NCI-H1436 (cell line): ENCODE measurements around the gene CXCR5.

Experiments
- DNase-seq: peaks from one replicate; lab custom pipeline; 2025; lab: John Stamatoyannopoulos, UW

Gene CXCR5

DNA sequence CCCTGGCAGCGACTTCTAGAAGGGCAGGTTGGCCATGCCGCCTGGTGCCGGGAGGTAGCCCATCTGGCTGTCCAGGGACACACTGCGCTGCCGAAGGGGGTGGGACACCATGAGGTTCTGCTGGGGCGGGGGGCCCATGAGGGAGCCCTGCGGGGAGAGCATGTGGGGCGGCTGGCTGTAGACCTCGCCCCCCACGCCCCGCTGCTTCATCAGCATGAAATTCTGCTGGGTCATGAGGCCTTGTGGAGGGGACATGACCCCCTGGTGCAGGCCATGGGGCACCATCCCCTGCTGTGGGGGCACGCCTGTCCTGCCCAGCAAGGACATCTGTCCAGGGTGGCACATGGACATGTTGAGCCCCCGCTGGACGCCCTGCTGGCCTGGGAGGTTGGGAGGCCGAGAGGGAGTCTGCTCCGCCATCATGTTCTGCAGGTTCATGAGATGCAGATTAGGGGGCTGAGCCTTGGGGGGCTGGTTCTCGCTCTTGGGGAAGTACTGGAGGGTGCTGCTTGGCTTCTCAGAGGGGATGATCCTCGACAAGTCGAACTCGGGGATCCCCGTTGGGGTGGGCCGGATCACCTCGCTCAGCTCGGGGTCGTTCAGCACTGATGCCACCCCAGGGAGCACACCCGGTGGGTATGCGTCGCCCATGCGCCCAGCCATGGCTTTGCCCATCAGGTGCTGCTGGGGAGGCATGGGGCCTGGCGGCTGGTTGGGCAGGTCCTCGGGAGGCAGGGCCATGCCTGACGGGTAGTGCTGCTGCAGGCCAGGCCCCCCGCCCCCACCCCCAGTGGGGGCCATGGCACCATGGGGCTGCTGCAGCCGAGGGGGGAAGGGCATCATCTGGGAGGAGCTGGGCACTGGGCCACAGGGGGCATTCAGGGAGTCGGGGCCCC is 15.0 kb downstream of the CXCR5 start:
- no peak for DNase-seq

DNA sequence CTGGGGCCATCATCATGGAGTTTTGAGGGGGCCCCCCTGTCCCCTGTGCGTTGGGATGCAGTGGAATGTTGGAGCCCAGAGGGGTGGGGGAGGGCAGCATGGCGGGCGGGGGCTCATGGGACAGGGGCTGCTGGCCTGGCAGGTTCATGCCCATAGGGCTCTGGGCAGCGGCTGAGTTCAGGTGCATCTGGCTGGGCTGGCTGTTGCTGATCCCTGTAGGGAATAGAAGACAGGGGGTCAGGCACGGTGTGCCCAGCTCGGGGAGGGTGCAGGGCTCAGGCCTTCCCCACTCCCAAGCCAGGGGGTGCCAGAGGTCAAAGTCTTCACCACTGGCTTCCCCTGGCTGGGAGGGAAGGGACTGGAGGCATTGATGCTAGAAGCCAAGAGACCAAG is 15.6 kb downstream of the CXCR5 start:
- DNase-seq: no peak

DNA sequence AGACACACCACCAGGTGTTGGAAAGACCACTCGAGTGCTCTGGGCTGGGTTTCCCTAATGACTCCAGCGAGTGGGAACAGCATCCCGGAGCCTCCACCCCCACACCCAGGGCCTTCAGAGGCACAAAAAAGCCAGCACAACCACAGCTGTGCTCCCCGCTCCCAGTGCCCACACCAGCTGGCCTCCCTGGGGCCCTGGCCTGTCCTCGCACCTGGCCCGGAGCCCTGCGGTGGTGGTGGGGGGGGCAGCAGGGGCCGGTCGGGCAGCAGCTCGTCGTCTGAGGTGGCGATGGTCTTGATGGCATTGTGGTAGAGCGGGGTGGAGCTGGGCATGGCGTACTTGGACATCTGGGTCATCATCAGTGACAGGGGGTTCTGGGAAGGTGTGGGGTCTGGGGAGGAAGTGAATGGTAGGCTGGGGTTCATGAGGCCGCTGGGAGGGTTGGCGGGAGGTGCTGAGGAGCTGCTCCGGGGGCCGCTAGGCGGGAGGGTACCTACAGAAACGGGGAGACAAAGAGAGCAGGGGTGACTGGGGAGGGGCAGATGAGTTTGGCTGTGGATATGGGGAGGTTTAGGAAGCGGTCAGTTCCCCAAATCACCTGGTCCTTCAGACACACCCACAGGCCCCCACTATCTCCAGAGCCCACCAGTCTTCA is 16.1 kb downstream of the CXCR5 start:
- no peak for DNase-seq

DNA sequence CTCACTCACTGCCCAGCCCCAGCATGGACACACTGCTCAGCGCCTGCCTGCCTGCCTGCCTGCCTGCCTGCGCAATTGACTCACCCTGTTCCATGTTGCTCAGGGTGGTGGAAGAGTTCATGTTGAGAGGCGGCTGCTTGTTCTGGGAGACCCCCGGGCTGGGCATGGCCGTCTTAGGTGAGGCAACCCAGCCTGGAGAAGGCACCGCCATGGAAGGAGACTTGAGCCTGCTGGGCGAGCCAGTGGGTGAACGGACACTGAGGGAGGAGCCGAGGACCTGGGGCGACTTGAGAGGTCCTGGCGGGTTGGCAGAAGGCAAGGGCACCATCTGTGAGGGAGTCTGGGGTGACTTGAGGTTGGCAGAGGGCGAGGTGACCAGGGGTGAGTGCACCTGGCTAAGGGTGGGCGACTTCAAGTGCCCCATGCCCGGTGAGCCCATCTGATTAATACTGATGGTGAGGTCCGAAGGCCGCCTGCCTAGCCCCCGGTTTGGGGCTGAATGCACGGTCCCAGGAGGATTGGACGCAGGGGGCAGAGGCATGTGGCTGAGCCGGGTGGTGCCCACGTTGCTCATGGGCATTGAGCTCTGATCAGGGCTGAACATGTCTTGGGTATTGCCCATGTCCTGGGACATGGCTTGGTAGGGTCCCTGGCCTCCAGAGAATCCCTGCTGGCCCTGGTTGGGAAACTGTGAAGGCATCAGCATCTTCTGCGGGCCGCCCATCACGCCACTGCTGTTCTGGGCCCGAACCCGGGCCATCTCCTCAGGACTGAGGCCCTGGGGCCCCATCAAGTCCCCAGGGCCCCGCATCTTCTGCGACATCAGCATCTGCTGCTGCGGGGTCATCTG is 17.1 kb downstream of the CXCR5 start:
- DNase-seq: no peak

DNA sequence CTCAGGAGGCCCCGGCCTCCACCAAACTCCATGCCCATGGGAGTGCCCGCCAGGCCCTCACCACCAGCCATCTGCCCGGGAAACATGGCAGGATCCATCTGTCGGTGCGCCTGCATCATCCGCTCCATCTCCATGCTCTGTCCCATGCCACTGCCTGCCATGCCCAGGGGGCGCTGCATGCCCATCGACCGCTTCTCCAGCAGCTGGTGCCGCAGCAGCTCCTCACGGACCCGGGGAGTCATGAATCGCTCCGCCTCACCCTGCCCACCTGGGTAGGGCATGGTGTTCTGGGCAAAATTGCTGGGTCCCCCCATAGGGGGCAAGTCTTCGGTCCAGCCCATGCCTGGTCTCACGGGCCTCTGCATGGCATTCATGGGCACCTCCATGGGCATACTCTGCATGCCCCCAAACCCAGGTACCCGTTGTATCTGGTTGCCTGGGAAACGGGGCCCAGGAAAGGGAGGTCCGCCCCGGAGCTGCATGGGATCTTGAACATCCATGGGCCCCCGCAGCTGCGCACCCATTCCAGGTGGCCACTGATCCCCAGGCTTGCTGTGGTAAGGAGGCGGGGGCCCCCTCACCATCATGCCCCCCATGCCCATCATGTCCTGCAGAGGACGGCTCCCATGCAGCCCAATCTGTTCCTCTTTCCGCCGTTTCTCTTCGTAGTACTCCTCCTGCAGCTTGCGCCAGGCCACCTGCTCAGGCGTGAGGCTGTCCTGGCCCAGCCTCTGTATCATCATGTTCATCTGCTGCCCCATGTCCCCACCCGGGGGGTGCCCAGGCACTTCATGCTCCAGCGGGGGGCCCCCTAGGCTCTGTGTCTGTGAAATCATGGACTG is 18.0 kb downstream of the CXCR5 start:
- no peak for DNase-seq

DNA sequence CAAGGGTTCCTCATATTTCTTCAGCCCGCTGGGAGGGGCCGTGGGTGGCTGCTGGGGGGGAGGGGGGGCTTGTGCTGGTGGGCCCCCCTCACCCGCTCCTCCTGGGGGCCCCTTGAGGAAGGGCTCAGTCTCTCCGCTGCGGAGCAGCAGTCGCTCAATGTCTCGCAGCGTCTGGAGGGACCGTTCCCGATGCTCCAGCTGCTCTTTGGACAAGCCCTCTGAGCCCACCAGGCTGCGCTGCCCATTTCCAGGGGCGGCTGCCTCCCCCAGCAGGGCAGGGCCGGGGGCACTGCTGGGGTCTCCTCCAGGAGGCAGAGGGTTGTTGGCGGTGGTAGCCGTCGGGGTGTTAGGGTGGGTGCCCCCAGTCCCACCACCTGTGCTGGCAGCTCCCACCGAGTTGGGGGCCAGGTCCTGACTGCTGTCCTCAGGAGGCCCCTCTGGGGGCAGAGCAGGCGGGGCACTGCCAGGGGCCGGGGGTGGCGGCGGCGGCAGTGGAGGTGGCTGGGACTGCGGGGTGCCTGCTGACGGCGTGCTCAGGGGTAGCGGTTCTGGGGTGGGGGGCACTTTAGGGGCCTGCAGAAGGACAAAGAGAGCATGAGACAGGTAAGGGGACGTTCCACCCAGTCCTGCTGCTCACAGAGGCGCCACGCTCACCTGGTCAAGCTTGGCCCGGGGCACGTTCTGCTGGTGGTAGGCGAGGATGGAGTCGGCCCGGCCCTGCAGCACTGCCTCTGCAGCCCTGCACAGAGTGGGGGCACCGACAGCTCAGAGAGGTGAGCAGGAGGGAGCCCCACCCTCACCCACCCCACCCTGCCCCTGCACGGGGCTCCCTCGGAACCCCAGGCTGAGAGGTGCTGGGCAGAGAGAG is 18.9 kb downstream of the CXCR5 start:
- no peak for DNase-seq

DNA sequence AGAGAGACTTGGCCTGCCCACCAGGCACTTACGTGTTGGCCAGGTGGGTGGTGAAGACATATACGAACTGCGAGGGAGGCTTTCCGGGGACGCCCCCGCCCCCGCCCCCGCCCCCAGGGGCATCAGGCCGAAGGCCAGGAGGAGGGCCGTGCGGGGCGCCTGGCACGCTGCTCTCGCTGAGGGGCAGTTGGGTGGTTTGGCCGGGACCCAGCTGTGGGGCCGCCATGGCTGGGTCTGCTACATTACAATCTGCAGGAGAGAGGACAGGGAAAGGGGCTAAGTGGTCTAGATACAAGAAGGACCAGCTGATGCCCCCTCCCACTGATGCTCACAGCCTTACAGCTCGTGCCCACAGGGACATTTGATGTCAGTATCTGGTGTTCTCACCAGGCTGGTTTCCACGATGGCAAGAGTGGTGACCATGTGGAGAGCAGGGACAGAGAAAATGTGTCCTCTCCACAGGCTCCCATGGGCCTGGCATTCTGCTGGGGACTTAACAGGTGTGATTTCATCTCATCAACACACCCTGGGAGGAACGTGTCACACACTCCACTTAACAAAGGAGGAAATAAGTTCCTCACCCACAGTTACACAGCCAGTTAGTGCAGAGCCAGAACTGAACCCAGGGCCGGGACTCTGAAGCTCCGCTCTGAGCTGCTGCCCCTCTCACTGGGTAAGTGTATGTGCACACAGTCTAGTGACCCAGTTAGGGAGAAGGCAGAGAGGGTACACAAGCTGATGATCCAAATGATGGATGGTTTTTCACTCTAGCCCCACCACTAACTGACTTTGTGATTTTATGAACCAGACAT is 19.7 kb downstream of the CXCR5 start:
- DNase-seq: no peak

DNA sequence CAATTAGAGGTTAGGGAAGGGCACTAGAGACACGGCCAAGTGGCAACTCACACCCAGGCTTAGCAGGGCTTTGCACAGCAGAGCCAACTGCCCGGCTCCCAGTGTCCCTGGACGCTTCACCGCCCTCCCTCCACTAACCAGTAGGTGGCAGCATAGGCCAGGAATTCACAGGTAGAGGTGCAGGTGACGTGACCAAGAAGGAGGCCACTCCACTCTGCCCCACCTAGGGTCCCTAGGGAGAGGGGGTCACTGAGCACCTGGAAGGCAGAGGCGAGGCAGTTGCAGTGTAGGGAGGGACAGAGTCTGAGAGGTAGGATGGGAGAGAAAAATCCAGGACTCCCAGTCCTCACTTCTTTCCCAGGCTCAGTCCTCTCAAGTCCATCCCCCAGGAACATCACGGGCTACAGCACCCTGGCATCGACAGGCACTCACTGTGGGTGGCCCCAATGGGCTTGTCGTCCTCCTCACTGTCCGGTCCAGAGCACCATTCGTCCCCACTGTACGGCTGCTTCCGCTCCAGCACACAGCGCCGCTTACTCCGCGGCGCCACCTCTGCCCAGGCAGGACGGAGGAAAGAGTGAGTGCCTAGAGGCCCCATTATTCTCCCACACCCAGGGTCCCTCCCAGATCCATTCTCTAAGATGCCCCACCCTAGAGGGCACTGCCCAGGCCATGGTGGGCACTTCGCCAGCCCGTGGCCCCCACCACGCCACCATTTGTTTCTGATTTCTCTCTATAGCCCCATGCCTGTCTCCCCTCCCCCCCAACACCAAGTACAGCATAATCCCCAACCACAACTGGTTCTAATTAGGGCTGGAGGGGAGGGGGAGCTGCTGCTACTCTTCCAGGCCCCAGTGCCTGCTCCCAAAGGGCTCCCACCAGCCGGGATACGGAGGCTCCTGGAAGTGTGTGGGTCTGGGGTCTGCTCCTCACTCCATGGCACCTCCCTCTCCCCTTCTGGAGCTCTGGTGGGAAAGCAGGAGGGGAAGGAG is 23.7 kb downstream of the CXCR5 start:
- DNase-seq: peak; percentile 88

DNA sequence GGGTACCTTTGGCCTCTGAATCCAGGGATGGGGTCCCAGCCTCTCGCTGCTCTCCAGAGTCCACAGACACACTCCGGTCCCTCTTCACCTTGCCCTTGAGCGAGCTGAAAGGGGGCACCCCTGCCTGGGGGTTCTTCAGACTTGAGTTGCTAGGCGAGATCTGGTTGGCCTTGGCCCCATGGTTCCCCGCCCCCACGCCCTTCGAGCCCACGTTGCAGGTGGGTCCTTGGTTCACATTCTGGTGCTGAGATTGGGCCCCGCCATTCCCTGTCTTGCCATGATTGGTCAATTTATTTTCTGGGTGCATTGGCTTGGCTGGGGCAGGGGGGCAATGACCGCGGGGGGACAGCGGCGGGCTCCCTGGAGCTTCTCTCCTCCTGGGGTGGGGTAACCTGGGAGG is 24.6 kb downstream of the CXCR5 start:
- no peak for DNase-seq

DNA sequence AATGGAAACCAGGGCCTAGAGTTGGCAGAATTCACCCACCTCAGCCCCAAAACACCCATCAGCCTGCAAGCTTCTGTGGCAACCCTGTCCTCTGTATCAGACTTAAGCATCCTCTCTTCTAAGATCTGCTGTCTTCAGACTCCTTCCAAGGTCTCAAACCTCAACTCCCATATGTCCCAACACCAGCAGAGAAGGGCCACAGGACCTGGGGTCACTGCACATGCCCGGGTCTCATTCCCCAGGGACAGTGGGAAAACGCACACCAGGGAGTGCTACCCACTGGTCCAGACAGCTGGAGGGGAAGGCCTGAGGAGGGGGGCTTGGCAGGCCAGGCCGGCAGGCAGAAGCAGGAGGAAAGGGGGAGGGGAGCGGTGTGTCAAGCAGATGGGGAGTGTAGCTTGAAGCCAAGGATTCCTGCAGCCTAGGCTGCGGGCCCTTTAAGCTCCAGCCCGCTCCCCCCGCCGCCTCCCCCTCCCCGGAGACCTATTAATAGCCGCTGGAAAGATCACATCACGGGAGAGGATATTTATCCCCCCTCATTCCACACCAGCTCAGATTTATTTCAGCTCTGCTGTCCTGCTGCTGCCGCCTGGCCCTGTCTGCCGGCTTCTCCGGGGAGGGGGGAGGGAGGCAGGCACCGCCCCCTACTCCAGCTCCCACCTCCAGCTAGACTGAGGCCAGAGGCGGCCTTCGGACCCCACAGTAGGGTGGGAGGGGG is 25.4 kb downstream of the CXCR5 start:
- peak; percentile 17 for DNase-seq

DNA sequence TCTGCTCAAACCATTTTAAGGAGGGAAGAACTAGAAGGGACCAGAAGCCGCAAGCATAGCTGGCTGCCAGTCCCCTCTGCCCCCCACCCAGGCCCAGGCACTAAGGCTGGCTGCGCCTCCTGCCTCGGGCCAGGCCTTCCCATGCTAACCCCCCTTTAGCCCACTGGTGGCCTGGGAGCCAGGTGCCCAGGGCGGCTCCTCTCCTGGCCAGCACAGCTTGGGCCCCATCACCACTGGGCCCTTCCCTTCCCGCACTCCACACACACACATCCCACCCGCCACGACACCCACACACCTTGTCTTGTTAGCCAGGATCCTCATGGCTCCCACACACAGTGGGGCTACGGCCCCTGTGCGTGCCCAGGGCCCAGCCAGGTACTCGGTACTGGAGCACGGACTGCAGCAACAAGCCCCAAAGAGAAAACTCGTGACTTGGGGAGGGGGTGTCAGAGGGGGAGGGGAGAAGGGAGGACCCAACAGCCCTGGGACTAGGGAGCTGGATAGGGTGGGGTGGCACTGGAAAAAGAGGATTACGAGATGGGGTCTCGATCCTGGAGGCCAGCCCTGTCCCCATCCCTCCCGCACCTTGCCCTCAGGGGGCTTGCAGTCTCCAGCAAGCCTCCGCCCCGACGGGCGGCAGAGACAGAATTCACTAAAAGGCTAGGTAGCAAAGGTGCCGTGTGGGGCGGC is 26.1 kb downstream of the CXCR5 start:
- no peak for DNase-seq

DNA sequence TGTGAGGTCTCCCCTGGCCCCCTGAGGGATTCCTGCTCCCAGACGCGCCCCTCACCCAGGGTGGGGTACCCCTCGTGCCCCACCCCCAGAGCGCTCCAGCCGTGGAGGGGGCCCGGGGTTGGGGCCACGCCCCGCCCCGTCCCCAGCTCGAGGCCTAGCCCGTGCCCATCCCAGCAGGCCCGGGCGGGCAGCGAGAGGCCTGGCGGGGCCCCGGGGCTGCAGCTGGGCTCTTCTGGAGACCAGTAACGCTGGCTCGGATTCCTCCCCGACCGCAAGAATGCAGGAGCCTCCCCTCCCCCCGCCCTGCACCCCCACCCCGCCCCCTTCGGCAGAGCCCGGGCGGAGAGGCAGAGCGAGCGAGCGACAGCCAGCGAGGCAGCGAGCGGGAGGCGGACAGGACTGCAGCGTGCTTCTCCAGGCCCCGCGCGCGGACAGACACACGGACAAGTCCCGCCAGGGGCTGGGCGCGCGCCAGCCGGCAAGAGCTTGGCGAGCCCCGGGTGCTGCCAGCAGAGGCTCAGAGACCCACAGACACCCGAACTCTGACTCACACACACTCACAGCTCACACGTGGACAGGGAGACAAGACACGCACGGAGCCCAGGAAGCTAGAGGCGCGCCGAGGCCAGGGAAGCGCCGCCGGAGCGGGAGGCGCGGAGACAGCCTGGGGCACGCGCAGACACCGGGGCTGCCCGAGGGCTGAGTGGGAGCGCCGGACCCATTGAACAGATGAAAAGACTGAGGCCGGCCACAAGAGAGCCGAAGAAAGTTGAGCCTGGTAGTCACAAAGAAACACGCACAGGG is 26.8 kb downstream of the CXCR5 start:
- no peak for DNase-seq

DNA sequence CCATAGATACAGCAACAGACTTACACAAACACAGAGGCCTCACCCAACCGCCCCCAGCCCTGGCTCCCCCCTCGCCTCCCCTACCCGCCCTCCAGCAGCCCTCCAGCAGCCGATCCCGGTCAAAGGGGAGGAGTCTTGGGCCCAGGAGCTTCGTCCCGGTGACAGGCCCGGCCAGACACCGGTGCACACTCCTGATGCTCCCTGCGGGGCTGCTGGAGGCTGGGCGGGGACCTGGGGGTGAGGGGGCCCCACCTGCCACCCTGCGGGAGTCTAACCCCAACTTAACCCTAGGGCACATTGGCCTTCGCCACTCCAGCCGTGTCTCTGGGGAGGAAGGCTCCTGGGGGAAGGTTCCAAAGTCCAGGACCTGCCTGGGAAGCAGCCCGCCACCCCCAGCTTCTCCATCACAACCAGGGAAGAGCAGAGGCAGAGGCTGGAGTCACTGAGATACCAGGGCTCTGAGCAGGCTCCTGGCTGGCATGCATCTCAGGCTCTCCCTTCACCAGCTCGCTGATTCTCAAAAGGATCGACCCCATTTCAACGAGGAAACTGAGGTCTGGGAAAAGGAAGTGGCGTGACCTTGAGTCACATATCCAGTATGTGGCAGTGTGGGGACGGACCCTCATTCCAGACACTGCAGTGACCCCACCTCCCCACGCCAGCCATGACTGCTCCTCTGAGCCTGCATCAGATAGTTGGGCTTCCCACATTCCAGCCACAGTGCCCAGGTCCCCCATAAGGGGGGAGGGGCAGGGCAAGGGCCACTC is 27.6 kb downstream of the CXCR5 start:
- DNase-seq: no peak

DNA sequence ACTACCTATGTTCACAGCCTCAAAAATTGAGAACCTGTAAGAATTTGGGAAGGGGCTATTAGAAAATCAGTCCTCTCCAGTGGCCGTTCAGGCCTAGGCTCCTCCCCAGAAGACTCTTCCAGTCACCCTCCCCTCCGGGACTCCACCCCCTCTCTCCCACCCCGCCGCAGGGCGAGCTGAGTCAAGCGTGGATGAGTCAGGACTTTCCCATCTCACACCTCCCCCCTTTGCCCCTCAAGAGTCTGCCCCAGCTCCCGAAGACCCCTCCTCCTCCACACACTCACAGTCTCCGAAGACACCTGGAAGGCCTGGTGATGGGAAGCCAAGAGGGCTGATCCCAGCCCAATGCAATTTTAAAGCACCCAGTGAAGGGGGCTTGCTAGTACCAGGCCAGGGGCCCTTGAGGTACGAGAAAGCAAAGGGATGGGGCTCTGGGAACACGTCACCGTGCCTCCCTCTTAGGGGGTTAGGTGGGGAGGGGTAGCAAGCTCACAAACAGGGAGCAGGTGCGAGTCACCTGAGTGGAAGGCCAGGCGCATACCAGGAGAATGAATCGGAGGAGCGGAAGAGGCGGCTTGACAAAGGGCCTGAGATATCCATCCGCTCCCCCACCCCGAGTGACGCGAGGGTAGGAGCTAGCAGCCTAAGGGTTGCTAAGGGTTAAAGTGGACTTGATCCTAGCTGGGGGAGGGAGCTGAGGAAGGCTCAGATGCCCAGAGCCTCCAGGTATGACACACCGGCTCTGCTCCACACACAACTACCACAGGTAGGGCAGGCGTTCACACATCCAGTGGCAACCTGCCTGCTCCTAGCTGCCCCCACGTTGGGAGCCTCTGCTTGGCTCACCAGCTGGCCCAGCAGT is 28.4 kb downstream of the CXCR5 start:
- peak; percentile 55 for DNase-seq
